ENCODE results near the gene ATP11A.

Gene ATP11A

DNA sequence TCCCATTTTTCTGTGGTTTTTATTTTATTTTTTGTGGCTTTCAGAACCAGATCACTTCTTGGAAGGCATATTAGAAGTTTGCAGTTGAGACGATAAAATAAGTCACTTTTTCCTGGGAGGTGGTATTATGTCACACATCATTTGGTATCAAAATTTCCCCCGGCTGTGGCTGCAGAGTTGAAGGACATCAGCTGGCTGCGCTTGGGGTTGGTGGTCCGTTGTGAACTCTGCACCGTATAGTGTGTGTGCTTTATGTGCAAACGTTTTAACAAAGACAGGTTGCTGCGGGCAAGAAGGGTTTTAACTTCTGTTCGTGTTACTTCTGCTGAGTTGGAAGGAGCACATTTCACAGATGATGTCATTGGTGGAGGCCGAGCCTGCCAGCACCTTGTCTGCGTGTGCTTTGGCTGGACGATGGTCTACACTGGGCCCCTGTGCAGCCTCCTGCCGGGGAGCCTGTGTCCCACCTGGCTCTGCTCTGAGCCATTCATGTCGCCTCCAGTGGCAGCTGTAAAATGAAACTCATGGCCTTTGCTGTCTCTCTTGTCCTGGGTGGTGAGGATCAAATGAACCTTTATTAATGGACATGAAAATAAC, 9.6 kb downstream of the ATP11A start:
- TF ChIP-seq, protein P1, sequence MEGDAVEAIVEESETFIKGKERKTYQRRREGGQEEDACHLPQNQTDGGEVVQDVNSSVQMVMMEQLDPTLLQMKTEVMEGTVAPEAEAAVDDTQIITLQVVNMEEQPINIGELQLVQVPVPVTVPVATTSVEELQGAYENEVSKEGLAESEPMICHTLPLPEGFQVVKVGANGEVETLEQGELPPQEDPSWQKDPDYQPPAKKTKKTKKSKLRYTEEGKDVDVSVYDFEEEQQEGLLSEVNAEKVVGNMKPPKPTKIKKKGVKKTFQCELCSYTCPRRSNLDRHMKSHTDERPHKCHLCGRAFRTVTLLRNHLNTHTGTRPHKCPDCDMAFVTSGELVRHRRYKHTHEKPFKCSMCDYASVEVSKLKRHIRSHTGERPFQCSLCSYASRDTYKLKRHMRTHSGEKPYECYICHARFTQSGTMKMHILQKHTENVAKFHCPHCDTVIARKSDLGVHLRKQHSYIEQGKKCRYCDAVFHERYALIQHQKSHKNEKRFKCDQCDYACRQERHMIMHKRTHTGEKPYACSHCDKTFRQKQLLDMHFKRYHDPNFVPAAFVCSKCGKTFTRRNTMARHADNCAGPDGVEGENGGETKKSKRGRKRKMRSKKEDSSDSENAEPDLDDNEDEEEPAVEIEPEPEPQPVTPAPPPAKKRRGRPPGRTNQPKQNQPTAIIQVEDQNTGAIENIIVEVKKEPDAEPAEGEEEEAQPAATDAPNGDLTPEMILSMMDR (IDR thresholded peaks at IDR 0.05), result no peak

DNA sequence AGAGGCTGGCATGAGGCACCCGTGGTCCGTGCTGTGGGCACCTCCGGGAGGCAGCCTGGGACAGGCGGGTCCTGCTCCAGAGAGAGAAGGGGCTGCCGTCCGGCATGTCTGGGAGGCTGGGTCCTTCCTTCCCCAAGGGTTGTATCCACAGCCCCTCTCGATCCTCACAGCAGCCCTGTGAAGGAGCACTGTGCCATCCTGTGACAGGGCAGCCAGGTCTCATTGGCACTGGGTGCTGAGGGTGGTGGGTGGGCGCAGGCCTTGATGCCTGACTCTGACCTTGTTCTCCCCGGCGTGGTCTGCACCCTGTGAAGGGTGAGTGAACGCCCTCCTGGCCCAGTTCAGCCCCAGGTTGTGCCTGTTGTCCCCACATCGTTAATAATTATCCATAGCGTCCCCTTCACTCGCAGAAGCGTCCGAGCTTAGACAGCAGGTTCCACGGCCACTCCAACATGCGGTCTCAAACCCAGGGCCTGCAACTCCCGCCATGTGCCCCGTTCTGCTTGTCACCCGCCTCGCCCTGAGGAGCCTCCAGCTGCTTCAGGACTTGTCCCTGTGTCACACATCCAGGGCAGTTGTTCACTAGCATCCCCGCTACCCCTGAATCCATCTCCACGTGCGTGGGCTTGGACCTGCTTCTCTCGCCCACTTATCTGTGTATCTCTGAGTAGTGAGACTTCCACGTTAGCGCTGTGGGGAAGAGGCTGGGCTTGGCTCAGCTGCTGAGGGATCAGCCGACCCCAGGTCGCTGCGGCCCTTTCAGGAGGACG, 10.6 kb downstream of the ATP11A start:
- TF ChIP-seq, protein P1 (IDR thresholded peaks at IDR 0.05), result no peak

DNA sequence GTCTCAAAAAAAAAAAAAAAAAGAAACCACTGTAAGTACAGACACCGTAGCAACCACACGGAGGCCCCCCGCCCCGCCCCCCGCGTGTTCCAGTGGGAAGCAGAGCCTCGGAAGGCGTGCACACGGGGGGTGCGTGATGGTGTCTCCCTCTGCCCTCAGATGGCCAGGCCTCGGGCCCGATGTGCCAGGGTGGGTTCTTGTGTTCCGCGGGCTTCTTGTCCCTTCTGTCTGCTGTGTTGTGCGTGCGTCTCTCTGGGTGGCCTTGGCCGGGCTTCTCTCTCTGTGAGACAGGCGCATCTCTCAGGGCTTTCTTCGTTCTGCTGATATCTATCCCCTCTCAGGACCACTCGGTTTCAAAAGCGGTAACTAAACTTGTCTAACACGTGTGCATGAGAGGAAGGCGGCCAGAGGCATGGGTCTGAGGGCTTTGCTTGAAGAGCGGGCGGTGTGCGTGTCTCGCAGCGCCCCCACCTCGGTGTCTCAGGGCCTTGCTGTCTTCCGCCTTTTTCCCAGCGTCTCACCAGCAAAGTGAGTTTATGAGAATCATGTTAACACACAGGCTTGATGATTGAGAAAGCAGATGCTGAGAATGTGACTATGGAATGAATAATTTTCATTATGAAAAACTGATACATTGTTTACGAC, 12.6 kb downstream of the ATP11A start:
- TF ChIP-seq, protein P1 (IDR thresholded peaks at IDR 0.05), result no peak

DNA sequence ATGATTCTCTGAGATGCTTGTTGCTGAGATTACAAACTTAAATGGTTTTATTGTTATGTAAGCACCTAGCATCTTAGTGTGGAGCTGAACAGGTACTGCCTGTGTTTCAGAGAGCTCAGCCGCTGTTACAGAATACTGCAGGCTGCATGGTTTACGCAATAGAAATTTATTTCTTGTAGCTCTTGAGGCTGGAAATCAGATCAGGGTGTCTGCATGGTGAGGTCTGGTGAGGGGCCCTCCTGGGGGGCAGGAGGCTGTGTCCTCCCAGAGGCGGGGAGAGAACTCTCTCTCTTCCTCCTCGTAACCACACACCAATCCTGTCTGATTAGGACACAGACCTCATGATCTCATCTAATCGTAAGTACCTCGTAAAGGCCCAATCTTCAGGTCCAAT, 13.1 kb downstream of the ATP11A start:
- TF ChIP-seq, protein P1 (IDR thresholded peaks at IDR 0.05), result no peak

DNA sequence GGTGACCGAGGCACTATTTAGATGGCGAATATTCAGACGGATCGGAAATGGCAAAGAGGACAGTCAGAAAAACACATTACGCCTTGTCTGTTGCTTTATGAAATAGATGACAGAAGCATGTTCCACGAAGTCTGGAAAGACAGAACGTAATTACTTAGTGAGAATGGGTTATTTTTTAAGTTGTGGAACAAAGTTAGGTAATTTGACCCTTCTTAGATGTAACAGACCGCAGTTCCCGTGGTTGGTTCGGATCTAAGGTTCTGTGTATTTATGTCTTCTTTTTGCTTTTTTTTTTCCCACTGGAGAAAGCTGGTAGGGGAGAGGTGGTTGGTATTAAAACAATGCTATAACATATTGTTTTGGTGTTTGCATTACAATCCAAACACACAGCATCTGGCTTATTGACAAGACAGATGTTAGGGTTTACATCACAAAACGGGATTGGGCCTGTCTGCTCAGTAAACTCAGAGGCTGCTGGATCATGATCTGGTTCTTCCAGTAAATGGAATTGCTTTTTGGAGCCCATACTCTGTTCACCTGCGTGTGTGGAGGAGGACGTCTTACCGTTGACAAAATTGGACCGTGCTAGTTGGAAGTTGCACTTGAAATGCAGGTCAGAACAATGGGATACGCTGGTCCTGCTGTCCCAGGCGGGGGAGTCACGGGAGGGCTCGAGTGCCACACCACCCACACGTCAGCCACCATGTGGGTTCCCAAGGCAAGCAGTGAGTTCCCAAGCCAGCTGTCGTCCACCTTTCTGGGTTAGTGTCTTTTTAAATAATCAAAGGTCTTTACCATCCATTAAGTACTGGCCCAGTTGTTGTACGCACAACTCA, 13.8 kb downstream of the ATP11A start:
- TF ChIP-seq, protein P1 (IDR thresholded peaks at IDR 0.05), result no peak

DNA sequence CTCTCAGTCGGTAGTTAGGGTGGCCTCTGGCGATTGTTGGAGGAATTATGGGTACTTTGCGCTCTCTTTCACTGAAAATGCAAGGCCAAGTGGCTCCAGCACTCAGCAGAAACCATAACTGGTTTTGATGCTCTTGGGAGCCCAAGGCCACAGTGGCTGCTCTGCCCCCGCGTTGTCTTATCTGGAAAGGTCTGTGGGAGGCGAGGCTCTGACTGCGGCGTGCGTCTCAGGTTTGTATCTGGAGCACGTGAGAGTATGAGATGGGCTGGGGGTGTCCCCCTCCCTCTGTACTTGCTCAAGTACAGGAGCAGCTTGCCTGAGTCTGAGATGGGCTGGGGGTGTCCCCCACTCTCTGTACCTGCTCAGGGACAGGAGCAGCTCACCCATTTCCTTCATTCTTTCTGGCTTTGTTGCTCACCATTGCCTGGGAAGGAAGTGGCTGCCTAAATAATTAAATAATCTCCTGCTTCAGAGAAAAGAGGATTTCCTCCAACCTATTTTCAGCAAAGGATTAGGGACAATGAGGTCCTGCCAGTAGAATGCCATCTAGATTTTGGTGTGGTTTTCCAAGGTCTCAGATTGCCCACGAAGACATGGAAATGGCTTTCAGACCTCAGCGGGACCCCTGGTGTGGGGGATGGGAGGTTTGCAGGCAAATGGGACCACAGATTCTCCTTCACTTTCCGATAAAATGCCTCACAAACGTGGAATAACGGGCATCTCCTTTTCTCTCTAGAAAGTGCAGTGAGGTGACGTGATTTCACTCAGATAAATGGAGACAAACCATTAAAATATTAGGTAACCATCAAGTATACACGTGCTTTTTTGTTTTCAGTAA, 14.7 kb downstream of the ATP11A start:
- TF ChIP-seq, protein P1 (IDR thresholded peaks at IDR 0.05), result no peak
